ENCODE measurements around the gene BCAM.
A peak's percentile ranks its signal among the peaks of the same experiment; 100 is the strongest.
"Not testable (repeated sequence)": the region's sequence is repeated elsewhere in the genome, so short reads cannot be mapped to it uniquely, and the experiment has no call there.

The BCAM gene

GRCh38 chr19:44824761-44825160 lies 15.9 kb downstream of the BCAM start:
- TF ChIP-seq CTCF (IDR thresholded peaks at IDR 0.05; ENCODE audit: low read depth, low read length): no peak
- H3K4me3 ChIP-seq (replicated peaks in 1 of 2; ENCODE audit: low read depth in 2 of 2, low read length in 2 of 2): no peak overlapping the region
- no peak for DNase-seq (ENCODE audit: low read depth in 2 of 2)

- not testable (repeated sequence) for H3K4me3 ChIP-seq (replicated peaks in 1 of 2; ENCODE audit: low read depth in 2 of 2, low read length in 2 of 2); DNase-seq (ENCODE audit: low read depth in 2 of 2)
These were observed 24.0 kb downstream of the BCAM start for GRCh38 chr19:44832875-44833274.

- H3K4me3 ChIP-seq (replicated peaks in 1 of 2; ENCODE audit: low read depth in 2 of 2, low read length in 2 of 2); DNase-seq (ENCODE audit: low read depth in 2 of 2): not testable (repeated sequence)
These were observed 25.5 kb downstream of the BCAM start for GRCh38 chr19:44834399-44834798.

GRCh38 chr19:44839276-44839675 lies 30.4 kb downstream of the BCAM start:
- no peak overlapping the region for H3K4me3 ChIP-seq (replicated peaks in 1 of 2; ENCODE audit: low read depth in 2 of 2, low read length in 2 of 2)
- no peak for DNase-seq (ENCODE audit: low read depth in 2 of 2)
- TF ChIP-seq CTCF (IDR thresholded peaks at IDR 0.05; ENCODE audit: low read depth, low read length): no peak

- H3K4me3 ChIP-seq (replicated peaks in 1 of 2; ENCODE audit: low read depth in 2 of 2, low read length in 2 of 2): no peak overlapping the region
- no peak for DNase-seq (ENCODE audit: low read depth in 2 of 2)
- TF ChIP-seq CTCF (IDR thresholded peaks at IDR 0.05; ENCODE audit: low read depth, low read length): no peak
These were observed 31.9 kb downstream of the BCAM start for GRCh38 chr19:44840811-44841210.

- DNase-seq (ENCODE audit: low read depth in 2 of 2): no peak
- TF ChIP-seq CTCF (IDR thresholded peaks at IDR 0.05; ENCODE audit: low read depth, low read length): no peak
- H3K4me3 ChIP-seq (replicated peaks in 1 of 2; ENCODE audit: low read depth in 2 of 2, low read length in 2 of 2): no peak overlapping the region
These were observed 32.3 kb downstream of the BCAM start for GRCh38 chr19:44841231-44841630.

GRCh38 chr19:44845286-44845611 lies 36.3 kb downstream of the BCAM start:
- no peak for DNase-seq (ENCODE audit: low read depth in 2 of 2)
- no peak for TF ChIP-seq CTCF (IDR thresholded peaks at IDR 0.05; ENCODE audit: low read depth, low read length)
- peak overlapping the region in 1 of 2 donors; percentile 65 for H3K4me3 ChIP-seq (replicated peaks in 1 of 2; ENCODE audit: low read depth in 2 of 2, low read length in 2 of 2)

- DNase-seq (ENCODE audit: low read depth in 2 of 2): peak; percentile 99
- TF ChIP-seq CTCF (IDR thresholded peaks at IDR 0.05; ENCODE audit: low read depth, low read length): peak; percentile 79
- peak within 1 kb of the TSS; percentile 69 to 85 for H3K4me3 ChIP-seq (replicated peaks in 1 of 2; ENCODE audit: low read depth in 2 of 2, low read length in 2 of 2)
These were observed 36.9 kb downstream of the BCAM start, which contains the start of gene NECTIN2 for GRCh38 chr19:44845612-44846454. TSS of gene NECTIN2 (plus strand) at chr19:44846297. CDS start at chr19:44846526, 229 bp downstream.

Data from cardiac fibroblast (primary cell).